ENCODE measurements around the gene SET.

Gene SET

DNA sequence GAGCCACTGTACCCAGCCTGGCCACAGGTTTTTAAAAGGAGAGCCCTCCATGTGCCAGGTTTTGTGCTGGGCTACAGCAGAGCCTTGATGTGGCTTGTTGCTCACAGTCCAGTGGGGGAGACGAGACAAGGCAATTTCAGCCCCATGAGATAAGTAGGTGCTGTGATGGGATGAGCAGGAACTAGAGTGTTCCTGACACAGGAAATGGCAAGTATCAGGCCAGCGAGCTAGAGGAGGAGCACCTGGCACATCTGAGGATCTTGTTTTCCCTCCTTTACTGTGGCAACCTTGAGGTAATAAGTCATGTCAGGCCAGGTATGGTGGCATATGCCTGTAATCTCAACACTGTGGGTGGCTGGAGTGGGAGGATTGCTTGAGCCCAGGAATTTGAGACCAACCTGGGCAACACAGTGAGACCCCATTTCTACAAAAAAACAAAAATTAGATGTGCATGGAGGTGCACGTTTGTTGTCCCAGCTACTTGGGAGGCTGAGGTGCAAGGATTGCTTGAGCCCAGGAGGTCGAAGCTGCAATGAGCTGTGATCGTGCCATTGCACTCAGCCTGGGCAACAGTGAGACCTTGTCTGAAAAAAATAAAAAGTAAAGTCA lies 38.7 kb downstream of the SET start:
- TF ChIP-seq ZNF274 (IDR thresholded peaks at IDR 0.05; ENCODE audit: low read depth, low read length) = no peak
- H3K4me3 ChIP-seq (ENCODE audit: low read length) = no peak overlapping the region

- TF ChIP-seq ZNF274 (IDR thresholded peaks at IDR 0.05; ENCODE audit: low read depth, low read length) = no peak
- H3K4me3 ChIP-seq (ENCODE audit: low read length) = no peak overlapping the region
These were observed 39.3 kb downstream of the SET start for GRCh38 chr9:128728298-128728697.

DNA sequence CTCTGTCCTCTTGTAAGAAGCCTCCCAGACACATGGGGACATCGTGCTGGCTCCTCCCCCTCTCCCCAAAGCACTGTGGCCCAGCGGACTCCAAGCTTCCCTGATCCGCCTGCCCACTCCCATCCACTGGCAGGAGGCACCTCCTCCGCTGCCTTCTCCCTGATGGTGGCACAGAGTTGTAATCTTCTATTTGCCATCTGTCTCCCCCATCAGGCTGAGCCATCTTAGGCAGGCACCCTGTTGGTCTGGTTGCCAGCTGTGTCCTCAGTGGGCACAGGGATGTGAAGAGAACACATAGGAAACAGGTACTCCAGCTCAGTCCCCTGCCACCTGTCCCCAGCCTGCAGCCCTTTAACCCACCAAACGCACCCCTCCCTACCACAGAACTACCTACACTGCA lies 40.3 kb downstream of the SET start:
- no peak for TF ChIP-seq ZNF274 (IDR thresholded peaks at IDR 0.05; ENCODE audit: low read depth, low read length)
- H3K4me3 ChIP-seq (ENCODE audit: low read length) = no peak overlapping the region

- TF ChIP-seq ZNF274 (IDR thresholded peaks at IDR 0.05; ENCODE audit: low read depth, low read length) = no peak
- no peak overlapping the region for H3K4me3 ChIP-seq (ENCODE audit: low read length)
These were observed 40.9 kb downstream of the SET start for GRCh38 chr9:128729766-128730517.

- TF ChIP-seq ZNF274 (IDR thresholded peaks at IDR 0.05; ENCODE audit: low read depth, low read length) = no peak
These were observed 42.1 kb downstream of the SET start for GRCh38 chr9:128731093-128731492.

DNA sequence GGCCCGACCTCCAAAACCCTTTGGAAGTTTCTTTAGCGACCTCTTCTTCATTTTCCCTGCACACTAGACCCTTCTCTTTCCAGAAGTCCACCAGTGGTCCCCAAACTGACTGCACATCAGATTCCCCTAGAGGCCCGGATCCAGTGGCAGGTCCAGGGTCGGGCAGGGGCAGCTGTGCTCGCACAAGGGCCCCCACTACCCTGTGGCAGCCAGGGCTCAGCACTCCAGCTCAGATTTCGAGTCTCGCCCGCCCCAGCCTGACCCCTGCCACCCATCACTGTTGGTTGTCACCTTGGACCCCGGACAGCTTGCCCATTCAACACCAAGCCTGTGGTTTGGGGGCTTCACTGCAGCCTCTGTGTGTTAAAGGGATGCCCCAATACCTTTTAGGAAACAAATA lies 42.7 kb downstream of the SET start:
- TF ChIP-seq ZNF274 (IDR thresholded peaks at IDR 0.05; ENCODE audit: low read depth, low read length) = no peak
- no peak overlapping the region for H3K4me3 ChIP-seq (ENCODE audit: low read length)

More at GRCh38 chr9:128731093-128731492, 42.1 kb downstream of the SET start:
- no peak overlapping the region for H3K4me3 ChIP-seq (ENCODE audit: low read length)

- no peak for TF ChIP-seq ZNF274 (IDR thresholded peaks at IDR 0.05; ENCODE audit: low read depth, low read length)
These were observed 43.6 kb downstream of the SET start for GRCh38 chr9:128732576-128732975.

GRCh38 chr9:128733256-128733655 lies 44.2 kb downstream of the SET start:
- TF ChIP-seq ZNF274 (IDR thresholded peaks at IDR 0.05; ENCODE audit: low read depth, low read length) = no peak
- no peak overlapping the region for H3K4me3 ChIP-seq (ENCODE audit: low read length)

More at GRCh38 chr9:128732576-128732975, 43.6 kb downstream of the SET start:
- no peak overlapping the region for H3K4me3 ChIP-seq (ENCODE audit: low read length)

GRCh38 chr9:128735373-128735772 lies 46.4 kb downstream of the SET start:
- no peak for TF ChIP-seq ZNF274 (IDR thresholded peaks at IDR 0.05; ENCODE audit: low read depth, low read length)

GRCh38 chr9:128742401-128742800 lies 53.4 kb downstream of the SET start:
- no peak overlapping the region for H3K4me3 ChIP-seq (ENCODE audit: low read length)

More at GRCh38 chr9:128735373-128735772, 46.4 kb downstream of the SET start:
- no peak overlapping the region for H3K4me3 ChIP-seq (ENCODE audit: low read length)

DNA sequence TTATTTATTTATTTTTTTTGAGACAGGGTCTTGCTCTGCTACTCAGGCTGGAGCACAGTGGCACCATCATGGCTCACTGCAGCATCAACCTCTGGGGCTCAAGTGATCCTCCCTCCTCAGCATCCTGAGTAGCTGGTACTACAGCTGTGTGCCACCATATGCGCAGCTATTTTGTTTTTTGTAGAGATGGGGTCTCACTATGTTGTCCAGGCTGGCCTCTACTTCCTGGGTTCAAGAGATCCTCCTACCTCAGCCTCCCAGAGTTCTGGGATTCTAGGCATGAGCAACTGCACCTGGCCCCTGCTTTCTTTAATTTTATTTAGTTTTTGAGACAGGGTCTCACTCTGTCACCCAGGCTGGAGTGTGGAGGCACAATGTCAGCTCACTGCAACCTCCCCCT lies 54.4 kb downstream of the SET start:
- no peak for TF ChIP-seq ZNF274 (IDR thresholded peaks at IDR 0.05; ENCODE audit: low read depth, low read length)
- no peak overlapping the region for H3K4me3 ChIP-seq (ENCODE audit: low read length)

More at GRCh38 chr9:128742401-128742800, 53.4 kb downstream of the SET start:
- no peak for TF ChIP-seq ZNF274 (IDR thresholded peaks at IDR 0.05; ENCODE audit: low read depth, low read length)

All from GM08714 (cell line).